Measurements from ENCODE around the gene RHCE.
A peak's percentile ranks its signal among the peaks of the same experiment; 100 is the strongest.
"Not testable (repeated sequence)": the region's sequence is repeated elsewhere in the genome, so short reads cannot be mapped to it uniquely, and the experiment has no call there.

RHCE gene

DNA sequence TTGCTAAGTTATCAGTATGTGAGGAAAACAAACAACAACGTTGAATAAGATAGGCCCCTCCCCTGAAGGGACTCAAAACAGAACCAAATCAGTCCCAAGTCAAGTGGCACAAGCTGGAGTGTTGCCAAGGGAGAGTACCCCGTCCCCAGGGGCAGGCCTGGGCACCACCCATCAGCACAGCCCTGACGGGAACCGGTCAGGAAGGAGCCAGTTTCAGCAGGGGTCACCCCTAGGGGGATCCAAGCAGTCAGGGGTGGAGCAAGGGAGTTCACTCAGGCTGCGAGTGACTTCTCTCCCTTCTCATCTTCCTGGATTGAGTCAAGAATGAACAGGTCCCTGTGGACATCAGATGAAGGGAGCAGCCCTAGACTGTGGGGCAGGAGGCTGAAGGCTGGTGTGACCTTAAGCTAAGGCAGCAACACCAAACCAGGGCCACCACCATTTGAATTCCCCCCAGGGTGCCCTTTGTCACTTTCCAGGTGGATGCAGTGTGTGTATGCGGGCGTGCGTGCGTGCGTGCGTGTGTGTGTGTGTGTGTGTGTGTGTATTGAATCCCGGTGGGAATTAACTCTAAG, 14.8 kb downstream of the RHCE start:
- FAIRE-seq; DNase-seq (ENCODE audit: insufficient read length, low spot score): not testable (repeated sequence)

DNA sequence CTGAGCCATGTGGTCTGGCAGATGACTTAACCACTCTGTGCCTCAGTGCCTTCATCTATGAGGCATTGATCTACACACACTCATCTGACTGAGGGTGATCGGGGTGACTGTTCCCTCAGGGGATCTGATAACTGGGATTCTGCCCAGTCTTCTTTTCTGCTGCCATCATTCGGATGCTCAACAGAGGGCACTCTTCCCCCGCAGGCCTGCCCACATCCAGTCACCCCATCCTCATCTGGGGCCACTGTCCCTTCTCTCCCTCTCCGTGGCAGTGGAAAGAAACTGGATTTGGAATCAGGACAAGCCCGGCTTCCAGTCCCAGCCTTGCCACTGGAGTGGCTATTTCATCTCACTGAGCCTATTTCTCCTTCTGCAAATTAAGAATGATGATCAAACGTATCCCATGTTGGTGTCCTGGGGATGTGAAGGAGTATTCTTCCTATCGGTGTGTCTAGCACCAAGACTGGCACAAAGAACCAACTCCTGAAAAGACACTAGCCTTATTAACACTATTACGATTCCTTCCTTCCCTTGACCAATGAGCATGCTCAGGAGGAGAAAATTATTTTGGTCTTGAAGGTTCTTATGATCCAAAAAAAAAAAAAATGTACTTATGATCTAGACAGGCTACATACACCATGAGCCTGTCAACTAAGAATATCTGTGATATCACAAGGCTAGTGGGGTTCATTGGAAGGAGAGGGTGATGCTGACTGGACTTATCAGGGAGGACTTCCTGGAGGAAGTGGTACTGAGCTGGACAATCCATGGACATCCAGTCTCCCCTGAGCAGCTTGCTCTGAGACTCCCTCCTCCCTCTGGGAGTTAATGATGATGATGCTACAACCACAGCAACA, 17.4 kb downstream of the RHCE start:
- peak; percentile 82 for FAIRE-seq
- DNase-seq (ENCODE audit: insufficient read length, low spot score), result not testable (repeated sequence)

DNA sequence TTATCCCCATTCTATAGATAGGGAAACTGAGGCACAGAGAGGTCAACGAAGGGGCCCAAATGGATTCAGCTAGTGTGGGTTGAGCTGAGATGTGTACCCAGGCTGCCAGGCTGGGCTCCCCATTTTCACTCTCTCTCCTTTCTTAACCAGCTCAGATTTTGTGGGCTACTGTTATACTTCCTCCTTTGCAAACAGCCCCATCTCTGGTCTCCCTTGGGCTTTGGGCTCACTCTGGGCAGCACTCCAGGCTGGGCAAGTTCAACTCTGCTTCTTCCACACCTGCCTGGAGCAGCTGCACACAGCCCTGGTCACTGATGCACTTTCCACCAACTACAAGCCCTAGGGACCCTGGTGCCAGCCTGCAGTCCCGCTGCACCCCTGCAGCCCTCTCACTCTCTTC, 22.5 kb downstream of the RHCE start:
- DNase-seq (ENCODE audit: insufficient read length, low spot score); FAIRE-seq: not testable (repeated sequence)

- FAIRE-seq, result not testable (repeated sequence)
Observed at GRCh38 chr1:25397549-25397948, 23.1 kb downstream of the RHCE start.

GRCh38 chr1:25392841-25393240, 27.8 kb downstream of the RHCE start:
- no peak for DNase-seq (ENCODE audit: insufficient read length, low spot score)
- no peak for FAIRE-seq

More at GRCh38 chr1:25397549-25397948, 23.1 kb downstream of the RHCE start:
- not testable (repeated sequence) for DNase-seq (ENCODE audit: insufficient read length, low spot score)

- FAIRE-seq; DNase-seq (ENCODE audit: insufficient read length, low spot score): not testable (repeated sequence)
Observed at GRCh38 chr1:25389721-25390120, 30.9 kb downstream of the RHCE start.

DNA sequence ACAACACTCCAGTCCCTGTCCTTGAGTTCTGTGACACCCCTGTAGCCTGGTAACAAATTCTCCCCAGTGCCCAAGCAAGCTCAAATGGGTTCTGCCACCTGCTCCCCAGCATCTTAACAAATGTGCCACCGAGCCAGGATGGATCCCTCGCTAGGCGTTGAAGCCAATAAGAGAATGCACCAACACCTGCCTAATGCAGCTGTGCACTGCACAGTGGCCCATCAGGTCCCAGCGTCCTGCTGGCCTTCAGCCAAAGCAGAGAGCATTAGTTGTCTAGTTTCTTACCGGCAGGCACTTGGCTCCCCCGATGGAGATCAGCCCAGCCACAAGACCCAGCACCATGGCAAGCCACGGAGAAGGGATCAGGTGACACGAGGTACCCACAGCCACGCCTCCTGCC, 31.9 kb downstream of the RHCE start:
- not testable (repeated sequence) for DNase-seq (ENCODE audit: insufficient read length, low spot score); FAIRE-seq

DNA sequence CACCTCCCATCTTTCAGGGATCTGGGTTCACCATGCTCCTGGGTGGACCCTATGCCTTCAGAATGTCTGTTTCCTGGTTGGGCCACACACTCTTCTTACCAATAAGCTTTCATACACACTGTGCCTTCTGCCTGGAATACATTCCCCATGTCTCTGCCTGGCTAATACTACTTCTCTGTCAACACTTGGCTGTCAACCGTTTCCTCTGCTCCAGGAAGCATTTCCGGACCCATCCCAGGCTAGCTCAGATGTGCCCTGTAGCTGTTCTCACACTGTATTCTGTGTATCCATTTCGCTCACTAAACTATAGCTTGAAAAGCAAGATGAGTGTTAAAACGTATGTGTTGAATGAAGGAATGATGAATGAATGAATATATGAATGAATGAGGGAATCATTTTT, 33.5 kb downstream of the RHCE start:
- not testable (repeated sequence) for DNase-seq (ENCODE audit: insufficient read length, low spot score); FAIRE-seq

GRCh38 chr1:25383875-25384274, 36.8 kb downstream of the RHCE start:
- FAIRE-seq, result peak; percentile 64
- DNase-seq (ENCODE audit: insufficient read length, low spot score), result not testable (repeated sequence)

- not testable (repeated sequence) for FAIRE-seq; DNase-seq (ENCODE audit: insufficient read length, low spot score)
Observed at GRCh38 chr1:25383090-25383489, 37.5 kb downstream of the RHCE start.

DNA sequence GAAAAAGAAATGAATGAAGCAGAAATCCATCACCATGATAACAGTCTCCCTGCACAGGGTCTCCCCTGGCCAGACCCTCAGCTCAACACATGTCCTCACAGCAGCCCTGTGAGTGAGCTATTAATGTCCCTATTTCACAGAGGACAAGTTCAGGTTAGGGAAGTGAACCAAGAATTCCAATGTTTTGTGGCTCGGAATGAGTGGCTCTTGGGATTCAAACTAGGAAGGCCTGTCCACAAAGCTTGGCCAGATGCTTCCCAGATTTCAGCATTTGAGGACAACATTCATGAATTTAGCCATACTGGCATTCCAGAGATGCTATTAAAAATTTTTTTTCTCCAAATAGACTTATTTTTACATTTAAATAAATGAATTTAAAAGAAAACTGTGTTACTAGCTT, 38.1 kb downstream of the RHCE start:
- DNase-seq (ENCODE audit: insufficient read length, low spot score); FAIRE-seq: not testable (repeated sequence)

DNA sequence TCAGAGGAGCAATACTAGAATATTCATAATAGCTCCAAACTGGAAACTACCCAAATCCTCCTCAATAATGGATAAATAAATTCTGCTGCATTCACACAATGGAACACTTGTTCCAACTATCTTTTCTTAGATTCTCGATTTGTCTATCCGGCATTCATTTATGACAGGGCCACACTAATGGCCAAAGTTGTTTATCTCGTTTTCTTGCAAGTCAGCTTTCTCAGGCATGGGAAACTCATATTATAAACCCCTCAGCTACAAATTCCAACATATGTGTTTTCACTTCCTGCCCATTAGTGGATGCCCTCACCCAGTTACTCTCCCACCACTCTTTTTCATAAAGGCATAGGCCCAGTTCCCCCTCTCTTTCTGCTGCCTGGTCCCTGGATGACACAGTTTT, 42.3 kb downstream of the RHCE start:
- FAIRE-seq; DNase-seq (ENCODE audit: insufficient read length, low spot score): not testable (repeated sequence)

DNA sequence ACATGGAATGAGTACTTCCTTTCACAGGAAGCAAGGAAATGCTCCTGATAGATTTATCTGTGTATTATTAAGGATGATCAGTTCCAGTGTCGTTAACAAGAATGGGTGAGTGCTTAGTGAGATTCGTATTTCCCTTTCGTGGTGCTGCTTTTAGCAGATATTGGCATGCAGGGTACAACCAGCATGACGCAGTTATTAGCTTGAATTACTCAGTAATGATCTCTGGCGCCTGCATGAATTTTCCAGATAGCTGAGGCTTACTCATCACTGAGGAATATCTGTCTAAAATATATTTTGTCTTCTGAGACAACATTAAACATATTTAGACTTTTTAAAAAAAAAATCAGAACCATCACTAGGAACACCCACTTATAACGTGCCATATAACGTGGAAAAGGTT, 48.9 kb downstream of the RHCE start:
- FAIRE-seq; DNase-seq (ENCODE audit: insufficient read length, low spot score): not testable (repeated sequence)

GRCh38 chr1:25369691-25370271, 50.8 kb downstream of the RHCE start:
- DNase-seq (ENCODE audit: insufficient read length, low spot score); FAIRE-seq: not testable (repeated sequence)

GRCh38 chr1:25369241-25369640, 51.4 kb downstream of the RHCE start:
- FAIRE-seq (no peak), DNase-seq (ENCODE audit: insufficient read length, low spot score) (no peak)

DNA sequence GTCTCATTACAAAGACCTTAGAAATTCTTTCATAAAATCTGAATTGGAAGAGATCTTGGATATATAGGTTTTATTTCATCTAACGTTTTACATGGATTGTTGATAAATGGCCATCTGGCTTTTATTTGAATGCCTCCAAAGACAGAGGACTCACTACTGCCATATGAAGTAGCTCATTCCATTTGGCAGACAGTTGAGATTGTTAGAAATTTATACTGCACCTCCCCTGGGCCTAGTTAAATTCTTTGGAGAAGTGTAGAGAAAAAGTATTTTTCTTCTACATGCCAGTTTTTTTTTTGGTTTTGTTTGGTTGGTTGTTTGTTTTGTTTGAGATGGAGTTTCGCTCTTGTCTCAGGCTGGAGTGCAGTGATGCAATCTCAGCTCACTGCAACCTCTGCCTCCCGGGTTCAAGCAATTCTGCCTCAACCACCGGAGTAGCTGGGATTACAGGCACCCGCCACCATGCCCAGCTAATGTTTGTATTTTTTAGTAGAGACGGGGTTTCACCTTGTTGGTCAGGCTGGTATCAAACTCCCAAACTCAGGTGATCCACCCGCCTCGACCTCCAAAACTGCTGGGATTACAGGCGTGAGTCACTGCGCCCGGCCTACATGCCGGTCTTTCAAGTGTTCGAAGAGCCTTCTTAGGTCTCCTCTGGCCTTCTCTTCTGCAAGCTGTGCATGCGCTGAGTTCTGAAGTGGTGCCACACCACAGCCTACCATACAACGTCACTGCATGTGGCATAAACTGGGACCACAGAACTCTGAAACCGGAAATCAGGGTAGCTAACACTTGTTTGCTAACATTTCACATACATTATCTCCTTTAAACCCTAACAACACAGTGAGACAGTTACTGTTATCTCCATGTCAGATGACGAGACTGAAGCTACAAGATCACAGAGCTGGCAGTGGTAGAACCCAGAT, 57.7 kb downstream of the RHCE start:
- not testable (repeated sequence) for DNase-seq (ENCODE audit: insufficient read length, low spot score); FAIRE-seq

- FAIRE-seq, result no peak
Observed at GRCh38 chr1:25361901-25362300, 58.7 kb downstream of the RHCE start.

DNA sequence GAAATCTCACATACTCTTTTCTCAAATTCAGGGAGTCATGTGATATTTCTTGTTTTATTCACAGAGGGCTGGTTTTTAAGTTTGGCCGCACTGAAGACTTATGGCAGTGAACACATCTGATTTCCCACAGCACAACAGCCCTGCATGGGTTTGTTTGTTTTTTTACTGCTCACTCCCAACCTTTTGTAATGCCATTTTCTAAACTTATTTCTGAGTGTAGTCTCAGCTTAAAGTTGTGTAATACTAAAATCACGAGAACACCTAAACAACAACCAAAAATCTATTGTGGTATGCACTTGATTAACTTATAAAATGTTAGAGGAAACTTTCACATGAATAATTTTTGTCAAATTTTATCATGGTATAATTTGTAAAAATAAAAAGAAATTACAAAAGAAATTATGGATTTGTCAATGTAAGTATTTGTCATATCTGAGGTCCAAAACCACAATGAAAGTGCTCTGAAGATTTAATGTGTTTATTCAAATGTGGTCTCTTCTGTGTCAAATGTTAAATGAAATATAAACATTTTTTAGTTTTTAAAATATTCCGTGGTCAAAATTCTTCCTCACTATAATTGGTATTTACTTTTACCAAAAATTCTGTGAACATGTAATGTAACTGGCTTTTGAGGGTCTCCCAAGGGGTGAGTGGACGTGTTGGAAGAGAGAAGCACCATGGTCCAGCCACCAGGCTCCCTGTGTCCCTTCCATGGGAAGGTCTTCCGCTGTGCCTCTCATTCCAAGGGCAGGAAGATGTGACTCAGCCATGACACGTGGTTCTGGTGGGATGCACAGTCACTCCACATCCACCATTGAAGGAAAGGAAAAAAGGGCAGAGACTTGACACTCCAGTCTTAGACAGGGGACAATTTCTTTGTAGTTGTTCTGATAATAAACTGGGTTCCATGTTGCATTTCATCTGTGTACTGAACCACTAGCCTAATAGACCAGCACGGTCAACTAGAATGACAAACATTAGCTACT, 59.7 kb downstream of the RHCE start:
- FAIRE-seq (no peak), DNase-seq (ENCODE audit: insufficient read length, low spot score) (no peak)

More at GRCh38 chr1:25361901-25362300, 58.7 kb downstream of the RHCE start:
- no peak for DNase-seq (ENCODE audit: insufficient read length, low spot score)

GRCh38 chr1:25356848-25357247, 63.8 kb downstream of the RHCE start:
- FAIRE-seq (no peak), DNase-seq (ENCODE audit: insufficient read length, low spot score) (no peak)

Measured in GM19239 (cell line).